Esophagus muscularis mucosa (tissue), 3 donors: Measurements from ENCODE around the gene SUSD6.

ENCODE experiments used
- CTCF ChIP-seq, 3 experiments: fragments of 200-600 bp in 2 of 3; fragments of 450-650 bp in 1 of 3; sonication (generic) in 2 of 3; IDR thresholded peaks; one replicate each; pipeline ENCODE4 v1.5.1; 2017 to 2019; ENCODE audit warnings: antibody characterized with exemption in 3 of 3, mild to moderate bottlenecking in 2 of 3, moderate library complexity in 1 of 3
- POLR2A ChIP-seq: fragments of 450-650 bp; IDR thresholded peaks from one replicate; pipeline ENCODE4 v1.6.1; 2017; ENCODE audit warnings: antibody characterized with exemption, moderate library complexity, mild to moderate bottlenecking, low read depth
- POLR2AphosphoS5 ChIP-seq, 2 donors: sonication (generic); formaldehyde crosslinking; IDR thresholded peaks; one replicate each; pipeline ENCODE4 v1.6.1; 2017; ENCODE audit warnings: antibody characterized with exemption in 2 of 2

DNA sequence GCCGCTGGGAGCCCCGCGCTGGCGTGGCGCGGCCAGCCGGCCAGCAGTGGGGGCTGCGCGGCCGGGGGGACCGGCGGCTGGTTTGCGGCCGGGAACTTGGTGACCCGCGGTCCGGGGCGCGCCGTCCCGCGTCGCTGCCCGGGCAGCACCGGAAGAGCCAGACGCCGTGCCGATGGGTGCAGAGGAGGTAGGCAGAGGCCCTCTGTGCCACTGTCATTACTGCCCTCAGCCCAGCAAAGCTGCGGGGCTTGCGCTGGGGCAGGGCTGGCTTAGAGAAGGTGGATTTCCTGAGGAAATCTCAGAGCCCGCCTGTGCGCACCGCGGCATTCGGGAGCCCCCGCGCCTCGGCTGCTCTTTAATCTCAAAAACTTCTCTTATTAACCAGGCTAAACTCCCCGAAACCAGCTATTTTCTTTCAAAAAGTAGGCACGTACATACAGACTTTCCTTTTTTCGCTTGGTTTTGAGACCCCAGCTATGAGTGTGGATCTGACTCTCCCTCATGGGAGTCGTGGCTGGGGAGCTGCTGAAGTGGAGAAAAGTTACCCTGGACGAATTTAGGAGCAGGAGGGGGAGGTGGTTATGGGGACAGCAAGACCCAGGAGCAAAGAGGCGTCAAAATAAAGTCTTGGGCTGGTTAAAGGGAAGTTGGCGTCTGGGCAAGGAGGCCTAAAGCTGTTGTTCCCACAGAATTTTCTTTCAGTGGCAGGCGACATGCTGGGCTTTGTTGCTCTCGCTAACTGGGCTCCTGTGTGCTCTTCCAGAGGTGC, 802 bp downstream of the SUSD6 start:
- TF ChIP-seq POLR2AphosphoS5 (IDR thresholded peaks at IDR 0.05) (no peak), CTCF (IDR thresholded peaks at IDR 0.05) (no peak), POLR2A (no peak)
